Loucy (cell line): ENCODE results near the gene AKAP5.
"Not testable (repeated sequence)": the region's sequence is repeated elsewhere in the genome, so short reads cannot be mapped to it uniquely, and the experiment has no call there.

Source experiments
- H2AFZ ChIP-seq: fragments of 200-600 bp; sonication (generic); 2 replicates; pipeline ENCODE4 v1.6.0; 2016; ENCODE audit warnings: antibody characterized with exemption, mild to moderate bottlenecking, low read length, moderate library complexity
- H3F3A ChIP-seq: fragments of 200-600 bp; 2 replicates; pipeline ENCODE4 v1.6.0; 2016; ENCODE audit warnings: antibody characterized with exemption, low read depth, mild to moderate bottlenecking
- H3K27me3 ChIP-seq: fragments of 200-600 bp; sonication (generic); 2 replicates; pipeline ENCODE4 v1.6.1; 2014; ENCODE audit warnings: low read length, mild to moderate bottlenecking; ENCODE audit not compliant: insufficient read depth, poor library complexity, severe bottlenecking
- H3K36me3 ChIP-seq: fragments of 200-600 bp; sonication (generic); 2 replicates; pipeline ENCODE4 v1.6.1; 2016; ENCODE audit warnings: low read length; ENCODE audit not compliant: insufficient read depth
- H3K4me1 ChIP-seq: fragments of 200-600 bp; sonication (generic); 2 replicates; pipeline ENCODE4 v1.5.1; 2014; ENCODE audit warnings: low read length, mild to moderate bottlenecking; ENCODE audit not compliant: insufficient read depth, poor library complexity, severe bottlenecking
- H3K4me2 ChIP-seq: fragments of 200-600 bp; sonication (generic); 2 replicates; pipeline ENCODE4 v1.6.0; 2014; ENCODE audit warnings: antibody characterized with exemption, low read length, low read depth, mild to moderate bottlenecking; ENCODE audit not compliant: poor library complexity, severe bottlenecking
- H3K4me3 ChIP-seq: fragments of 200-600 bp; sonication (generic); 2 replicates; pipeline ENCODE4 v1.5.1; 2014; ENCODE audit warnings: low read length, mild to moderate bottlenecking, mixed read lengths; ENCODE audit not compliant: poor library complexity, severe bottlenecking
- H3K79me2 ChIP-seq: fragments of 200-600 bp; sonication (generic); 2 replicates; pipeline ENCODE4 v1.6.1; 2014; ENCODE audit warnings: low read length; ENCODE audit not compliant: insufficient read depth
- H3K9ac ChIP-seq: fragments of 200-600 bp; sonication (generic); 2 replicates; pipeline ENCODE4 v1.6.0; 2014; ENCODE audit warnings: mild to moderate bottlenecking, low read depth, low read length, moderate library complexity; ENCODE audit not compliant: poor library complexity, severe bottlenecking
- H3K9me2 ChIP-seq: fragments of 200-600 bp; sonication (generic); replicated peaks from 2 replicates; pipeline ENCODE4 v1.6.1; 2016; ENCODE audit warnings: low read depth, low read length, mixed read lengths
- H3K9me3 ChIP-seq: fragments of 200-600 bp; sonication (generic); 2 replicates; pipeline ENCODE4 v1.6.1; 2014; ENCODE audit warnings: mild to moderate bottlenecking, antibody characterized with exemption, low read length, low read depth; ENCODE audit not compliant: insufficient read depth
- H4K20me1 ChIP-seq: fragments of 200-600 bp; sonication (generic); 2 replicates; pipeline ENCODE4 v1.6.0; 2014; ENCODE audit warnings: antibody characterized with exemption, low read length, mild to moderate bottlenecking; ENCODE audit not compliant: insufficient read depth, poor library complexity, severe bottlenecking
- CTCF ChIP-seq: fragments of 200-600 bp; sonication (generic); conservative IDR thresholded peaks from 2 replicates; pipeline ENCODE4 v1.5.1; 2014; ENCODE audit warnings: mild to moderate bottlenecking, antibody characterized with exemption, low read length
- EZH2phosphoT487 ChIP-seq: fragments of 200-600 bp; IDR thresholded peaks from 2 replicates; pipeline ENCODE4 v1.6.1; 2018; ENCODE audit warnings: antibody characterized with exemption, mild to moderate bottlenecking, moderate library complexity, borderline replicate concordance

Gene AKAP5

GRCh38 chr14:64513271-64513670, 48.0 kb downstream of the AKAP5 start:
- H3K4me3 ChIP-seq: peak overlapping the region; percentile 3
- peaks cover 88% of the 10 kb centered on the region for H4K20me1 ChIP-seq
- TF ChIP-seq CTCF (no peak), EZH2phosphoT487 (no peak)
- no peaks in the 10 kb centered on the region for H3K9me3 ChIP-seq
- no peaks in the 10 kb centered on the region for H3K27me3 ChIP-seq
- H3K9me2 ChIP-seq: no peaks in the 10 kb centered on the region
- H2AFZ ChIP-seq: no peak overlapping the region
- H3K9ac ChIP-seq: no peak overlapping the region
- H3F3A ChIP-seq: peaks cover 6% of the 10 kb centered on the region
- H3K4me1 ChIP-seq: peaks cover 44% of the 10 kb centered on the region
- H3K36me3 ChIP-seq: peaks cover 7% of the 10 kb centered on the region; the same call in 1 of the 2 replicates
- H3K4me2 ChIP-seq: peak overlapping the region; percentile 99
- H3K79me2 ChIP-seq: peaks cover 99% of the 10 kb centered on the region

GRCh38 chr14:64515053-64515452, 49.8 kb downstream of the AKAP5 start:
- Histone ChIP-seq H3K9me2 (no peaks in the 10 kb centered on the region), H4K20me1 (peaks cover 85% of the 10 kb centered on the region), H3K4me3 (no peak overlapping the region), H2AFZ (no peak overlapping the region), H3K9ac (no peak overlapping the region), H3K4me2 (peak overlapping the region; percentile 3), H3K36me3 (peaks cover 7% of the 10 kb centered on the region; the same call in 1 of the 2 replicates), H3F3A (peaks cover 5% of the 10 kb centered on the region), H3K9me3 (no peaks in the 10 kb centered on the region), H3K27me3 (no peaks in the 10 kb centered on the region), H3K4me1 (peaks cover 32% of the 10 kb centered on the region), H3K79me2 (peaks cover 99% of the 10 kb centered on the region)
- TF ChIP-seq CTCF (no peak), EZH2phosphoT487 (no peak)

- H4K20me1 ChIP-seq: peaks cover 80% of the 10 kb centered on the region
- no peak overlapping the region for H2AFZ ChIP-seq
- no peaks in the 10 kb centered on the region for H3F3A ChIP-seq
- H3K79me2 ChIP-seq: peaks cover 98% of the 10 kb centered on the region
- H3K36me3 ChIP-seq: peaks cover 7% of the 10 kb centered on the region; the same call in 1 of the 2 replicates
- no peak overlapping the region for H3K4me3 ChIP-seq
- H3K4me2 ChIP-seq: peak overlapping the region; percentile 46
- no peaks in the 10 kb centered on the region for H3K27me3 ChIP-seq
- peaks cover 14% of the 10 kb centered on the region for H3K4me1 ChIP-seq
- H3K9me3 ChIP-seq: no peaks in the 10 kb centered on the region
- H3K9ac ChIP-seq: no peak overlapping the region
- H3K9me2 ChIP-seq: no peaks in the 10 kb centered on the region
- no peak for TF ChIP-seq CTCF
- TF ChIP-seq EZH2phosphoT487: no peak
These were observed 51.7 kb downstream of the AKAP5 start for GRCh38 chr14:64516969-64517368.

- H3K9me3 ChIP-seq, H3K27me3 ChIP-seq, H3K9ac ChIP-seq, H3K4me1 ChIP-seq, H2AFZ ChIP-seq, H3K4me3 ChIP-seq, H3K9me2 ChIP-seq, H3K4me2 ChIP-seq, H3F3A ChIP-seq: not testable (repeated sequence)
- Histone ChIP-seq H4K20me1 (peaks cover 73% of the 10 kb centered on the region), H3K79me2 (peaks cover 95% of the 10 kb centered on the region), H3K36me3 (peaks cover 14% of the 10 kb centered on the region; the same call in 1 of the 2 replicates)
These were observed 52.4 kb downstream of the AKAP5 start for GRCh38 chr14:64517667-64518066.
